ENCODE measurements around the gene ST3GAL6. TPM values are rescaled to one million over a fixed set of nuclear protein-coding genes. Genes with fewer than 3 reads are reported as not detected.

ST3GAL6 gene
- polyA plus RNA-seq (ENCODE audit: insufficient read length in 12 of 12): 10 to 100 TPM in 3 of 12 donors, 1 to 10 TPM in 8, not detected in 1; 4.5 to 15.1 (median 6.8) TPM
- long read RNA-seq, donor 1: 0 reads
- long read RNA-seq, donor 2: 0 reads
- long read RNA-seq, donor 3: 0 reads
- long read RNA-seq, donor 4: 0 reads
- long read RNA-seq, donor 5, partial matches to known transcripts: 8 of 8 reads
- long read RNA-seq, donor 5, other reads (novel, unspliced or antisense): 0 of 8 reads
- long read RNA-seq, donor 6: 0 reads
- long read RNA-seq, donor 7, partial matches to known transcripts: 34 of 34 reads
- long read RNA-seq, donor 7, other reads (novel, unspliced or antisense): 0 of 34 reads
- long read RNA-seq, donor 8, partial matches to known transcripts: 16 of 18 reads
- long read RNA-seq, donor 8, other reads (novel, unspliced or antisense): 0 of 18 reads
- long read RNA-seq, donor 9: 0 reads
- long read RNA-seq, donor 10, partial matches to known transcripts: 0 of 1 reads
- long read RNA-seq, donor 10, other reads (novel, unspliced or antisense): 0 of 1 reads
- long read RNA-seq, donor 11, partial matches to known transcripts: 11 of 12 reads
- long read RNA-seq, donor 11, other reads (novel, unspliced or antisense): 0 of 12 reads

GRCh38 chr3:98763076-98763475, at the start of gene ST3GAL6:
TSS of gene ST3GAL6 (plus strand) at chr3:98763340. CDS start at chr3:98768441, 5,101 bp downstream.
- DNase-seq: no peak

GRCh38 chr3:98713984-98714383, 49.2 kb upstream of the ST3GAL6 start:
- DNase-seq: no peak

GRCh38 chr3:98717584-98717983, 45.6 kb upstream of the ST3GAL6 start:
- no peak for DNase-seq

GRCh38 chr3:98718730-98719129, 44.4 kb upstream of the ST3GAL6 start:
- no peak for DNase-seq

- no peak for DNase-seq
Observed at GRCh38 chr3:98721776-98722175, 41.4 kb upstream of the ST3GAL6 start.

- DNase-seq: no peak
Observed at GRCh38 chr3:98722389-98722788, 40.8 kb upstream of the ST3GAL6 start.

- DNase-seq: no peak
Observed at GRCh38 chr3:98725352-98725751, 37.8 kb upstream of the ST3GAL6 start.

- no peak for DNase-seq
Observed at GRCh38 chr3:98726084-98726483, 37.1 kb upstream of the ST3GAL6 start.

GRCh38 chr3:98727638-98728037, 35.5 kb upstream of the ST3GAL6 start:
- DNase-seq: no peak

GRCh38 chr3:98728672-98729071, 34.5 kb upstream of the ST3GAL6 start:
- no peak for DNase-seq

- DNase-seq: no peak
Observed at GRCh38 chr3:98730338-98730737, 32.8 kb upstream of the ST3GAL6 start.

- no peak for DNase-seq
Observed at GRCh38 chr3:98730886-98731537, 32.1 kb upstream of the ST3GAL6 start.

- DNase-seq: no peak
Observed at GRCh38 chr3:98731720-98732285, 31.3 kb upstream of the ST3GAL6 start.

- peak; percentile 43 for DNase-seq
Observed at GRCh38 chr3:98732286-98733052, 30.7 kb upstream of the ST3GAL6 start.

GRCh38 chr3:98733053-98733811, 29.9 kb upstream of the ST3GAL6 start:
- peak; percentile 19 for DNase-seq

GRCh38 chr3:98733812-98734281, 29.3 kb upstream of the ST3GAL6 start:
- DNase-seq: peak; percentile 19

GRCh38 chr3:98734306-98734705, 28.8 kb upstream of the ST3GAL6 start:
- no peak for DNase-seq

GRCh38 chr3:98734735-98735134, 28.4 kb upstream of the ST3GAL6 start:
- no peak for DNase-seq

GRCh38 chr3:98735296-98735695, 27.8 kb upstream of the ST3GAL6 start:
- no peak for DNase-seq

- DNase-seq: no peak
Observed at GRCh38 chr3:98735761-98736269, 27.3 kb upstream of the ST3GAL6 start.

- DNase-seq: no peak
Observed at GRCh38 chr3:98737301-98737700, 25.8 kb upstream of the ST3GAL6 start.
